GM19238 (cell line): ENCODE results near the gene HOXC11.

Experiments used
- DNase-seq: peaks from one replicate; pipeline ENCODE4 v3.0.0; 2011; ENCODE audit warnings: low spot score; ENCODE audit not compliant: insufficient read length

Gene HOXC11

GRCh38 chr12:54009171-54010052 lies 36.5 kb downstream of the HOXC11 start:
- DNase-seq, result no peak

GRCh38 chr12:54010053-54010971 lies 37.4 kb downstream of the HOXC11 start:
- DNase-seq, result no peak

GRCh38 chr12:54010972-54011664 lies 38.2 kb downstream of the HOXC11 start:
- no peak for DNase-seq

- DNase-seq, result no peak
Observed at GRCh38 chr12:54011665-54012532, 39.0 kb downstream of the HOXC11 start.

GRCh38 chr12:54012631-54013409 lies 39.9 kb downstream of the HOXC11 start:
- no peak for DNase-seq

GRCh38 chr12:54014377-54015017 lies 41.6 kb downstream of the HOXC11 start:
- no peak for DNase-seq

- no peak for DNase-seq
Observed at GRCh38 chr12:54015018-54015931, 42.3 kb downstream of the HOXC11 start.

GRCh38 chr12:54016051-54016450 lies 43.1 kb downstream of the HOXC11 start:
- no peak for DNase-seq

GRCh38 chr12:54016478-54016964 lies 43.6 kb downstream of the HOXC11 start:
- no peak for DNase-seq

GRCh38 chr12:54017027-54017788 lies 44.3 kb downstream of the HOXC11 start:
- DNase-seq, result no peak

GRCh38 chr12:54017878-54018467 lies 45.0 kb downstream of the HOXC11 start:
- DNase-seq, result peak; percentile 95

GRCh38 chr12:54018468-54018984 lies 45.6 kb downstream of the HOXC11 start:
- DNase-seq, result no peak

GRCh38 chr12:54019091-54019811 lies 46.3 kb downstream of the HOXC11 start:
- no peak for DNase-seq

- no peak for DNase-seq
Observed at GRCh38 chr12:54019924-54020590, 47.1 kb downstream of the HOXC11 start.

- DNase-seq, result no peak
Observed at GRCh38 chr12:54020591-54021405, 47.9 kb downstream of the HOXC11 start.
